GM12874 (cell line): Measurements from ENCODE around the gene PODXL2.

Experiments used
- TF ChIP-seq, protein P1 (sequence below): IDR thresholded peaks from 2 replicates; pipeline ENCODE4 v1.5.1; 2011; ENCODE audit warnings: low read depth, mild to moderate bottlenecking, control low read depth, low read length, moderate library complexity; ENCODE audit not compliant: insufficient read depth

Gene PODXL2

DNA sequence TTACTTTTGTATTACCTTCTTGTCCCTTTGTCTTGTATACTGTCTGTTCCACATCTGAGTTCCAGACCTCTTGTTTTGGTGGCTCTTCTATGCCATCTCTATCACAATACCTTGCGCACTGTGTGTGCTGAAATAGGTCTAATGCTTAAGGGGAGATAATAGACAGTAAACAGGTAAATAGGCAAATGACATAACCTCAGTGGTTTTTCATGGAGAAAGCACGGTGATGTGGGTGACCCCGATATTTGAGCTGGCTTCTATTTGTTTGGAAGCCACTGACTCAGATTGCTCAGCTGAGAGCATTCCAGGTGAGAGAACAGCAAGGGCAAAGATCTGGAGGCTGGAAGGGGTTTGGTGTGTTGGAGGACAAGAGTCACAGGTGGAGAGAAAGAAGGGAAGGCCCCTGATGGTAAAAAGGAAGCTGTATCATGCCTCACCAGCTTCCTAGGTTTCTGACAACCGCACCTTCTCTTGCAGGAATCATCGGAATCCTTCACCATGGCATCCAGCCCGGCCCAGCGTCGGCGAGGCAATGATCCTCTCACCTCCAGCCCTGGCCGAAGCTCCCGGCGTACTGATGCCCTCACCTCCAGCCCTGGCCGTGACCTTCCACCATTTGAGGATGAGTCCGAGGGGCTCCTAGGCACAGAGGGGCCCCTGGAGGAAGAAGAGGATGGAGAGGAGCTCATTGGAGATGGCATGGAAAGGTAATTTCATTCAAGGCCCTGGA, 30.0 kb upstream of the PODXL2 start:
- TF ChIP-seq, protein P1, sequence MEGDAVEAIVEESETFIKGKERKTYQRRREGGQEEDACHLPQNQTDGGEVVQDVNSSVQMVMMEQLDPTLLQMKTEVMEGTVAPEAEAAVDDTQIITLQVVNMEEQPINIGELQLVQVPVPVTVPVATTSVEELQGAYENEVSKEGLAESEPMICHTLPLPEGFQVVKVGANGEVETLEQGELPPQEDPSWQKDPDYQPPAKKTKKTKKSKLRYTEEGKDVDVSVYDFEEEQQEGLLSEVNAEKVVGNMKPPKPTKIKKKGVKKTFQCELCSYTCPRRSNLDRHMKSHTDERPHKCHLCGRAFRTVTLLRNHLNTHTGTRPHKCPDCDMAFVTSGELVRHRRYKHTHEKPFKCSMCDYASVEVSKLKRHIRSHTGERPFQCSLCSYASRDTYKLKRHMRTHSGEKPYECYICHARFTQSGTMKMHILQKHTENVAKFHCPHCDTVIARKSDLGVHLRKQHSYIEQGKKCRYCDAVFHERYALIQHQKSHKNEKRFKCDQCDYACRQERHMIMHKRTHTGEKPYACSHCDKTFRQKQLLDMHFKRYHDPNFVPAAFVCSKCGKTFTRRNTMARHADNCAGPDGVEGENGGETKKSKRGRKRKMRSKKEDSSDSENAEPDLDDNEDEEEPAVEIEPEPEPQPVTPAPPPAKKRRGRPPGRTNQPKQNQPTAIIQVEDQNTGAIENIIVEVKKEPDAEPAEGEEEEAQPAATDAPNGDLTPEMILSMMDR: no peak

GRCh38 chr3:127600749-127601456, 28.1 kb upstream of the PODXL2 start:
- TF ChIP-seq, protein P1: no peak

DNA sequence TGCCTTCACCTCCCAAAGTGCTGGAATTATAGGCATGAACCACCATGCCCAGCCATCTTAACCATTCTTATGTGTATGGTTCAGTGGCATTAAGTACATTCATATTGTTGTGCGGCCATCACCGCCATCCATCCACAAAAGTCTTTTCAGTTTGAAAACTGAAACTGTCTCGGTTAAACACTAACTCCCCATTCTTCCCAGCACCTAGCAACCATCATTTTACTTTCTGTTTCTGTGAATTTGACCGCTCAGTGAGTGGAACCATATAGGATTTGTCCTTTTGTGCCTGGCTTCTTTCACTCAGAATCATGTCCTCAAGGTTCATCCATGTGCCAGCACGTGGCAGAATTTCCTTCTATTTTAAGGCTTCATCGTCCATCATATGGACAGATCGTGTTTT, 24.9 kb upstream of the PODXL2 start:
- TF ChIP-seq, protein P1: no peak

- TF ChIP-seq, protein P1: no peak
Observed at GRCh38 chr3:127604546-127605165, 24.3 kb upstream of the PODXL2 start.

DNA sequence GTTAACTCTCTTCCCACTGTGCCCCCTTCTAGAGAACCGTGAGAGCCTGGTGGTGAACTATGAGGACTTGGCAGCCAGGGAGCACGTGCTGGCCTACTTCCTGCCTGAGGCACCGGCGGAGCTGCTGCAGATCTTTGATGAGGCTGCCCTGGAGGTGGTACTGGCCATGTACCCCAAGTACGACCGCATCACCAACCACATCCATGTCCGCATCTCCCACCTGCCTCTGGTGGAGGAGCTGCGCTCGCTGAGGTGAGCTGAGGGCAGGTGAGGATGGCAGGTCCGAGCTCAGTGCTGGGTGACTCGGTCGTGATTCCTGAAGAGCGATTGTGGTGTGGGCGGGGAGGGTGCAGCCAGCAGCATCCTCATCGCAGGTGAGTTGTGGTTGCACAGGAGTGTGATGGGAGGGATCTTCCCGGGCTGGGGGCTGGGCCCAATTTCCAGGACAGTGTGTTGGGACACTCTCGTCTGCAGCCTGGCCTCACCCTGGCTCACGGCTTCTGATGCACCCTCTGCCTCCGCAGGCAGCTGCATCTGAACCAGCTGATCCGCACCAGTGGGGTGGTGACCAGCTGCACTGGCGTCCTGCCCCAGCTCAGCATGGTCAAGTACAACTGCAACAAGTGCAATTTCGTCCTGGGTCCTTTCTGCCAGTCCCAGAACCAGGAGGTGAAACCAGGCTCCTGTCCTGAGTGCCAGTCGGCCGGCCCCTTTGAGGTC, 22.7 kb upstream of the PODXL2 start:
- TF ChIP-seq, protein P1: no peak

DNA sequence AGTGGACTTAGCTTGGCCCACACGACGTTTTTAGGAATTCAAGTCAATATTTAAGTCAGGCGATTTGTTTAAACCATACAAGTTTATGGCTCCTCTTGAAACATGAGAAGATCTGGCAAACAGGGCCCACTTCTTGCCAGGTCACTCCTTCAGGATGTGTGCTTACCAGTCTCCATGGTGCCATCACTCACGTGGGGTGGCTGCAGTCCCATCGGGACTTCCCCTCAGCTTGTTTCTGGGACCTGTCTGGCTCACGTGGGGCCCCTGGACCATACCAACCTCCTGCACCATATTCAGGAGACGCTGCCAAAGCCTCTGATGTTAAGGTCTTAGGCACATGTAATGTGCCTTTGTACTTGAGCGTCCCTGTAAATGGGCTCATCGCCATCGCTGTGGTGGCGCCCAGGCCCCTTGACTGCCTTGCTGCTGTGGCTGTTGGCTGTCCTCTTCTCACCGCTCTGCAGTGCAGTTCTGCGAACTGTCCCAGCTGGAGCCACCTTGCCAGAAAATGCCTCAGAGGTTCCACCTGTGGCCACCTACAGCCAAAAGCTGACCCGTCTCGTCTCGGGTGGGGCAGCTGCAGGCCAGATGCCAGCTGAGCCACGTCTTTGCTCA, 21.9 kb upstream of the PODXL2 start:
- TF ChIP-seq, protein P1: no peak
